HepG2 (cell line): ENCODE data around the gene SLA2. TPM values are rescaled to one million over a fixed set of nuclear protein-coding genes. Genes with fewer than 3 reads are reported as not detected.

Source experiments
- ARID2 ChIP-seq: sonication (generic); formaldehyde crosslinking; IDR thresholded peaks from 2 replicates; pipeline ENCODE4 v1.8.1; 2022; ENCODE audit warnings: mild to moderate bottlenecking, missing genetic modification reagents, borderline replicate concordance
- DDIT3 ChIP-seq: sonication (generic); formaldehyde crosslinking; IDR thresholded peaks from 2 replicates; pipeline ENCODE4 v1.4.0; 2020; ENCODE audit warnings: mild to moderate bottlenecking, missing genetic modification reagents
- DMAP1 ChIP-seq: IDR thresholded peaks from 2 replicates; pipeline ENCODE4 v1.6.1; 2016
- GMEB1 ChIP-seq: sonication (generic); formaldehyde crosslinking; IDR thresholded peaks from 2 replicates; pipeline ENCODE4 v1.5.1; 2020; ENCODE audit warnings: missing genetic modification reagents, mild to moderate bottlenecking, borderline replicate concordance
- GPN1 ChIP-seq: sonication (generic); formaldehyde crosslinking; IDR thresholded peaks from 2 replicates; pipeline ENCODE4 v1.5.1; 2020; ENCODE audit warnings: missing genetic modification reagents, borderline replicate concordance
- HOXA7 ChIP-seq: sonication (generic); formaldehyde crosslinking; IDR thresholded peaks from 2 replicates; pipeline ENCODE4 v1.8.1; 2022; ENCODE audit warnings: mild to moderate bottlenecking, missing genetic modification reagents, moderate library complexity
- LBX2 ChIP-seq: sonication (generic); formaldehyde crosslinking; IDR thresholded peaks from 2 replicates; pipeline ENCODE4 v1.5.0; 2020; ENCODE audit warnings: missing genetic modification reagents, mild to moderate bottlenecking, borderline replicate concordance
- MXD4 ChIP-seq: IDR thresholded peaks from 2 replicates; pipeline ENCODE4 v1.6.1; 2016; ENCODE audit warnings: mild to moderate bottlenecking, missing biosample characterization, missing genetic modification reagents
- MXI1 ChIP-seq: IDR thresholded peaks from 3 replicates; pipeline ENCODE4 v1.6.1; 2012; ENCODE audit warnings: low read depth, low read length, inconsistent platforms, borderline replicate concordance
- NBN ChIP-seq: fragments of 450-650 bp; conservative IDR thresholded peaks from 2 replicates; pipeline ENCODE4 v1.6.1; 2017
- NFE2L1 ChIP-seq: sonication (generic); formaldehyde crosslinking; IDR thresholded peaks from 2 replicates; pipeline ENCODE4 v1.4.0; 2020; ENCODE audit warnings: missing genetic modification reagents, mild to moderate bottlenecking, borderline replicate concordance
- NONO ChIP-seq, 2 experiments: fragments of 450-650 bp in 1 of 2; sonication (generic) in 1 of 2; formaldehyde crosslinking in 1 of 2; IDR thresholded peaks in 1 of 2; conservative IDR thresholded peaks in 1 of 2; 2 replicates each; pipeline versions ENCODE4 v1.6.1 to v1.8.0; 2017 to 2022; ENCODE audit warnings: mild to moderate bottlenecking in 1 of 2, missing genetic modification reagents in 1 of 2, moderate library complexity in 1 of 2
- NR1H2 ChIP-seq: sonication (generic); formaldehyde crosslinking; IDR thresholded peaks from 2 replicates; pipeline ENCODE4 v1.8.1; 2022; ENCODE audit warnings: low read depth, missing genetic modification reagents, borderline replicate concordance
- NRL ChIP-seq: sonication (generic); formaldehyde crosslinking; IDR thresholded peaks from 2 replicates; pipeline ENCODE4 v1.5.0; 2020; ENCODE audit warnings: missing genetic modification reagents, mild to moderate bottlenecking, moderate library complexity, borderline replicate concordance
- PLSCR1 ChIP-seq: sonication (generic); formaldehyde crosslinking; IDR thresholded peaks from 2 replicates; pipeline ENCODE4 v1.5.0; 2020; ENCODE audit warnings: missing genetic modification reagents, mild to moderate bottlenecking, borderline replicate concordance
- SAFB2 ChIP-seq: sonication (generic); formaldehyde crosslinking; IDR thresholded peaks from 2 replicates; pipeline ENCODE4 v1.5.1; 2020; ENCODE audit warnings: missing genetic modification reagents, low read depth, mild to moderate bottlenecking, borderline replicate concordance
- SP5 ChIP-seq: IDR thresholded peaks from 2 replicates; pipeline ENCODE4 v1.6.1; 2016; ENCODE audit warnings: low read depth, borderline replicate concordance
- TEF ChIP-seq: sonication (generic); formaldehyde crosslinking; IDR thresholded peaks from 2 replicates; pipeline ENCODE4 v1.5.0; 2020; ENCODE audit warnings: missing genetic modification reagents
- XBP1 ChIP-seq: sonication (generic); formaldehyde crosslinking; IDR thresholded peaks from 2 replicates; pipeline ENCODE4 v1.5.0; 2020; ENCODE audit warnings: missing genetic modification reagents
- ZBTB25 ChIP-seq: IDR thresholded peaks from 2 replicates; pipeline ENCODE4 v1.6.1; 2018; ENCODE audit warnings: missing genetic modification reagents
- ZC3H13 ChIP-seq: sonication (generic); formaldehyde crosslinking; IDR thresholded peaks from 2 replicates; pipeline ENCODE4 v1.8.1; 2023; ENCODE audit warnings: mild to moderate bottlenecking, missing genetic modification reagents, moderate library complexity
- ZNF501 ChIP-seq: sonication (generic); formaldehyde crosslinking; IDR thresholded peaks from 2 replicates; pipeline ENCODE4 v1.5.1; 2020; ENCODE audit warnings: mild to moderate bottlenecking, moderate library complexity, missing genetic modification reagents
- ZNF644 ChIP-seq: IDR thresholded peaks from 2 replicates; pipeline ENCODE4 v1.6.1; 2016; ENCODE audit warnings: low read depth
- polyA plus RNA-seq, 8 experiments: library from polyadenylated mRNA; depleted of rRNA in 3 of 8; stranded (reverse) in 7 of 8; unstranded in 1 of 8; fragments of >200 nt; fragmentation: Illumina TruSeq in 4 of 8; extraction: Trizol in 4 of 8; gene quantifications; 2 replicates each; pipeline versions ENCODE4 v1.2.1 to v1.2.3, GENCODE V29; 2011 to 2016; ENCODE audit warnings: low read depth in 4 of 8, missing spikeins in 1 of 8, mixed read lengths in 1 of 8; ENCODE audit not compliant: insufficient read depth in 1 of 8
- total RNA-seq, 5 experiments: library from RNA; depleted of rRNA; stranded (reverse); fragments of >200 nt; fragmentation: Illumina TruSeq; extraction: Trizol; gene quantifications; 2 replicates each; pipeline ENCODE4 v1.2.3, GENCODE V29; 2016; ENCODE audit warnings: low read depth in 1 of 5

SLA2 gene
- total and polyA plus RNA-seq, 2 of the 13 experiments (the other 11 are each of a cell fraction or from before 2014, with no cell fraction given): 1.6 to 3.6 TPM

- TF ChIP-seq GMEB1 (CRISPR knock-in tag) (no peak), ARID2 (CRISPR knock-in tag) (no peak), XBP1 (no peak), SP5 (CRISPR knock-in tag) (peak; percentile 15; the same call in 1 of the 2 replicates), PLSCR1 (no peak), NBN (no peak), NRL (no peak), ZC3H13 (CRISPR knock-in tag) (no peak), ZNF501 (CRISPR knock-in tag) (no peak; the same call in 1 of the 2 replicates), DMAP1 (peak; percentile 51; the same call in 1 of the 2 replicates), NFE2L1 (CRISPR knock-in tag) (no peak), SAFB2 (no peak), ZNF644 (CRISPR knock-in tag) (peak; percentile 94), GPN1 (no peak), NONO (IDR thresholded peaks at IDR 0.05) (no peak), NONO (CRISPR knock-in tag; conservative IDR thresholded peaks at IDR 0.05) (no peak), MXI1 (peak; percentile 85; the same call in 1 of the 3 replicates), DDIT3 (CRISPR knock-in tag) (no peak), TEF (CRISPR knock-in tag) (no peak), HOXA7 (CRISPR knock-in tag) (no peak), LBX2 (CRISPR knock-in tag) (no peak), MXD4 (CRISPR knock-in tag) (0 out of 2 replicates have a peak, but pooled peaks have one; percentile 67), NR1H2 (no peak), ZBTB25 (CRISPR knock-in tag) (peak; percentile 56)
These were observed 38.2 kb downstream of the SLA2 start (continued) for GRCh38 chr20:36607586-36608387.
